A549 treated with Mapracorat at 1 μM for 4 hours (cell line): ENCODE results near the gene SLC36A4. TPM values are rescaled to one million over a fixed set of nuclear protein-coding genes. Genes with fewer than 3 reads are reported as not detected.

Experiments
- total RNA-seq: library from RNA; stranded (reverse); fragments of 200-300 nt; extraction: Qiagen RNA extraction; gene quantifications from 5 replicates; pipeline ENCODE4 v1.2.3, GENCODE V29; 2022

SLC36A4 gene
- 11.7 to 18.5 TPM (median 16.5 TPM) in 5 replicates for total RNA-seq

GRCh38 chr11:93197380-93198214 lies at the start of gene SLC36A4:
TSS of gene SLC36A4 (minus strand) at chr11:93197991. CDS start at chr11:93197832, 159 bp downstream.

Other genes starting within 250 kb of the SLC36A4 start
- gene MTNR1B, start 228.3 kb downstream of the SLC36A4 start, total RNA-seq: not detected in 5 replicates
- gene DEUP1, start 132.8 kb upstream of the SLC36A4 start, total RNA-seq: not detected in 5 replicates